Testis (tissue), 2 donors: Measurements from ENCODE around the gene TAAR5.

ENCODE experiments used
- CTCF ChIP-seq, 3 experiments: fragments of 450-650 bp in 2 of 3; fragments of 200-600 bp in 1 of 3; sonication (generic) in 1 of 3; IDR thresholded peaks; one replicate each; pipeline ENCODE4 v1.5.1; 2016 to 2019; ENCODE audit warnings: antibody characterized with exemption in 3 of 3, mild to moderate bottlenecking in 2 of 3, moderate library complexity in 1 of 3
- POLR2A ChIP-seq: fragments of 450-650 bp; IDR thresholded peaks from one replicate; pipeline ENCODE4 v1.6.1; 2017; ENCODE audit warnings: antibody characterized with exemption, mild to moderate bottlenecking, moderate library complexity

- TF ChIP-seq CTCF (IDR thresholded peaks at IDR 0.05) (no peak), POLR2A (no peak)
These were observed 37.2 kb downstream of the TAAR5 start, which contains the start of gene TAAR8 for GRCh38 chr6:132552372-132552771.
